Stimulated activated CD4-positive, alpha-beta T cell treated with anti-CD3 and anti-CD28 coated beads, Interleukin-12 subunit alpha, Interleukin-12 subunit beta, amount 100 ng/mL, for 4 hours (primary cell): ENCODE results near the gene VTI1A.
A peak's percentile ranks its signal among the peaks of the same experiment; 100 is the strongest.
"Not testable (repeated sequence)": the region's sequence is repeated elsewhere in the genome, so short reads cannot be mapped to it uniquely, and the experiment has no call there.

Source experiments
- DNase-seq: peaks from one replicate; pipeline ENCODE4 v3.0.0-alpha.2; 2020

The VTI1A gene

DNA sequence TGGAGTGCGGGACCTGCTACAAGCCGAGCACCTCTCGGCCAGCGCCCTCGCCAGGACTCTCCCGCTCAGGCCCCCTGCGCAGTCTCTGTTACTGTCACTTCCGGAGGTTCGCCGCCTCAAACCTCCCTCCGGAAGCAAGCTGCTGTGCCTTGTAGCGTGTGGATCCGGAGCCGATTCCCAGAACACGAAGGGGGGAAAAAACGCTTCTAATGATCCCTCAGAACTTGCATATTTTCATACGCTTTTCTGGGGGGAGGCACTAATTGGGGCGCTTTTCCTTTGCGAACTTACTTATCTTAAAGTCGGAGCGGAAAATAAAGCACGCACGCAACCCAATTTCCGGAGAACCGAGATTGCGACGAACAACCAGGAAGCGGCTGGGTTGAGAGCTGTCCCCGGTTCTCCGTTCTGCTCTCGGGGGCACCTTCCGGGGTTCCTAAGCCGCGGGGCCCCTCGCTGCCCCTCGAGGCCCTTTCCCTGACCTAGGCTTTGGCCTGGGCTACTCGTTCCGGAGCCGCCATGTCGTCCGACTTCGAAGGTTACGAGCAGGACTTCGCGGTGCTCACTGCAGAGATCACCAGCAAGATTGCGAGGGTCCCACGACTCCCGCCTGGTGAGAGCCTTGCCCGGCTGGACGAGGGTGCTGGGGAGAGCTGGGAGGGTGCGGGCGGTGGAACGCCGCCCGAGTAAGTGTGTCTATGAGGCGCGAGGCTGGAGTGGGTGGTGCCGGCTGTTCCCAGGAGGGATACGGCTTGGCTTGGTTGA lies at the start of gene VTI1A, which contains the start of gene ZDHHC6:
VTI1A (plus strand) TSS at position 361 of the 765 bp plus-strand sequence; CDS start at position 520, 159 bp downstream.
ZDHHC6 (minus strand) TSS at position 60 of the 765 bp plus-strand sequence. CDS start 1,478 bp downstream, outside the sequence.
- DNase-seq = peak; percentile 76

DNA sequence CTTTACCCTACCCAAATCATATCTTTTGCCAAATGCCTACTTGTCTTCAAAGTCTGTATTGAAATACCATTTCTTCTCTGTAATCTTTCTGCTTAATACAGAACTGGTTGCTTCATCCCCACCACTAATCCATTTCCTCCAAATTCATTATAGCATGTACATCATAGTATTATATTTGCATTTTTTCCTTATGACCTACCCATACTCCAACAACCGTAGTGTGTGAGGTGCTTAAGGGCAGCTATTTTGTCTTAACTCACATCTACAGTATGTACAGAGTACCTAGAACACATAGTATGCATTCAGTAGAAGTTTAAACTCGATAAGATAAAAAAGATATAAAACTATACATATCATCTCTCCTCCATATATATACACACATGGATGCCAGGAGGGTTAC lies 49.4 kb upstream of the VTI1A start:
- no peak for DNase-seq

DNA sequence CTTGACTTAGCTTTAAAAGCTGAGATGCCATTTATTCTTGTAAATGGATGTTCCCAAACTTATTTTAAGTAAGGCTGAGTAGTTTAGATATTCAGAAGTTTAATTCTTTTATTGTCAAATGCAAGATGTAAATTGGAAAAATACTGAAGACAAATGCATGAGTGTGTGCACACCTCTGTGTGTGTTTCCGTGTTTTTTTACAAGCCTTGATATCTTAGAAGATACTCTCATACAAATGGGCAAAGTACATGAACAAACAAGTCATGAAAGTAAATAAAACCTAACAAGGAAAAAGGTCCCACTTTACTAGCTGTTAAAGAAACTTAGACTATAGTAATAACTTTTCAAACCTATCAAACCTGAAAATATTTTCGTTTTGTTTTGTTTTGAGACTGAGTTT lies 44.1 kb upstream of the VTI1A start:
- DNase-seq = no peak

- no peak for DNase-seq
Measured at GRCh38 chr10:112404617-112405016, 42.4 kb upstream of the VTI1A start.

- DNase-seq = not testable (repeated sequence)
Measured at GRCh38 chr10:112406806-112407205, 40.2 kb upstream of the VTI1A start.

DNA sequence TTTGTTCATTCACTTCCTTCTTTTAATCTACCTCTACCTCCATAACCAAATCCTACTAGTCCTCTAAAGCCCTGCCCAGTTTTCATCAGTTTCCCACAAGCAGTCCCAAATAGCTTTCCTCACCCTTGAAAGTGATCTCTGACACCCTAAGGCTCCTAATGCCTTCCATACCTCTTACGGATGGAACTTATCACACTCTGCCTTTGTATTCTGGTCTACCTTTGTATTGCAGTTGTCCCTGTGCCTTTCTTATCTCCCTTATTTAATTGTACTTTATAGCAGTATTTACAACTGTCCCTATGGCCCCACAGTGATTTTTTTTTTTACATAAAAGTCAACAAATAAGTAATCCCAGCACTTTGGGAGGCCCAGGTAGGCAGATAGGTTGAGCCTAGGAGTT lies 39.3 kb upstream of the VTI1A start:
- no peak for DNase-seq

GRCh38 chr10:112409299-112409698 lies 37.7 kb upstream of the VTI1A start:
- no peak for DNase-seq

DNA sequence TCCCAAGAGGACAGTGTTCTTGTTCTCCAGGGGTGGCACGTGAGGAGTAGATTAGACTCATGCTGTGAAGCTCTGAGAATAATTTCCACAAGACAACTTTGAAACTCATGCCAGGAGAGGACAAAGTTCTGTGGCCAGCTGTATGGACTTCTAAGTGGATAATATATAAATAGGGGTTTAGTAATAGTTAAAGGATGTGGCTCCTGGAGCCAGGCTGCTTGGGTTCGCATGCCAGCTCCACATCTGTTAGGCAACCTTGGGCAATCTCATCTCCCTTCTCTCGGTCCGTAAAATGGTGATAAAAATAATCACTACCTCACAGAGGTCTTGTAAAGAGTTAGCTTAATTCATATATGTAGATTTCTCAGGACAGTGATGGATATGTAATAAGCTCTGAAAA lies 37.3 kb upstream of the VTI1A start:
- no peak for DNase-seq

DNA sequence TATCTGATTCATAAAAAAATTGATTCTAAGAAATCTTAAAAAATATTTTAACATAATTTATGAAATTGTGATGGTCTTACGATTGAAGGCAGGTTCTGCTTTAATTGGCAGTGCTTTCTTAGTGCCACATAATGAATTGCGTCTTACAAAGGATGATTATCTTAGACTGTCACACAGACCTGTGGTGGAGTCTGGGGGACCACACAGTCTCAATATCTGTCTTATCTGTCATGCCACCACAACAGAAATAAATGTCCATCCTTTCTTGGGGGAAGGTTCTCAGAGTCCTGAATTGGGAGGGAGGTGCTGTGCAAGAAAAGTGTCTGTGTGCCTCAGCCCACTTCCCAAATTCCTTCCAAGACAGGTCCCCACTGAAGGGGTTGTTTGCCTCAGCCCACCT lies 34.3 kb upstream of the VTI1A start:
- no peak for DNase-seq

GRCh38 chr10:112421731-112422130 lies 25.3 kb upstream of the VTI1A start:
- no peak for DNase-seq

DNA sequence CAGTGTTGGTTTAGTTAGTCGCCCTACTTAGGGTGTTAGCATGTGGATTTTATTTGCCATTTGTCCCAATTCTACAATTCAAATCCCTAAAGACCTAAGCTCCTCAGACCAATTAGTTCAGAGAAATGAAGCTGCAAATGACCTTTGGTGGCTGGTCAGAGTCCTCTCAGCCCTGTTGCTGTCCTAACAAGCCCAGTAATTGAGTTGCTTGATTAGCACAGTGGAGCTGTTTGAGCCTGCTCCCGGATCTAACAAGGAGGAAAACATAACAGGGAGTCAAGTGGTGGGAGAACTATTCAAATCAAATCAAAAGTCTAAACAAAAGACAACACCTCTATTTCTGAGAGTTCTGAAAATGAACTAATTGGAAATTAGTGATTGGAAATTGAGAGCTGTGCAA lies 22.4 kb upstream of the VTI1A start:
- DNase-seq = no peak

DNA sequence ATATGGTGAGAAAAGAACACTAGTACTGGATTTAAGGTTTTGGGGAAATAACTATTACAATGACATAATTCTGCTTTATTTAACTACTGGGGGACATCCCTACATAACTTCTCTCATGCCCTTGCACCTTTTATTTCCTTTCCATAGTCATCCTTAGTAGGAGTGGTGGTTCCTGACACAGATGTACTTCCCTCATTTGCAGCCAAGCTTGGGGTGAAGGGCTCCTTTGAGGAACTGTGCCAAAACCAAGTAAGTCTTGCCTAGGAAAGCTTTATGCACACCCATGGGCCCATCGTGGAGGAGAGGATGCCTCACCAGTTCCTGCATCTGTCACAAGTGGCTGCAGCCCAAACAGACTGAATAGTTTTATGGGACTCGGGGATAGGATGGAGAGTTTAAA lies 20.9 kb upstream of the VTI1A start:
- no peak for DNase-seq

- no peak for DNase-seq
Measured at GRCh38 chr10:112429147-112429546, 17.9 kb upstream of the VTI1A start.

- no peak for DNase-seq
Measured at GRCh38 chr10:112429654-112430230, 17.3 kb upstream of the VTI1A start.

DNA sequence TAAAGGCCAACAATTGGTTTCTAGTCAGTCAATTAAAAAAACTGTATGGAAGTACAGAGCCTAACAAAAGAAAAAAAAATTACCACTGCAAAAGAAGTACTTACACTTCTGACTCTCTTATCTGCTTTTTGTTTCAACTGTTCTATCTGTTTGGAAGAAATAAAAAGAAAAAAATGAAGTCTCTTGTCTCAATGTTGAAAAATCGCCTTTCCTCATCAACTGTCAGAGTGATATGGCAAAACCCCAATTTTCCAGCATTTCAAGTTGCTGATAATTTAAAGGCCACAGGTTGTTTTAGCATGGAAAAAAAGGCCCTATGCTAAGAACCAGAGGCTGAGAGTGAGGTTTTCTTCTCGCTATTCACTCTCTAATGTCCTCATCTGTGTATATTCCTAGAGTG lies 13.9 kb upstream of the VTI1A start:
- DNase-seq = no peak

DNA sequence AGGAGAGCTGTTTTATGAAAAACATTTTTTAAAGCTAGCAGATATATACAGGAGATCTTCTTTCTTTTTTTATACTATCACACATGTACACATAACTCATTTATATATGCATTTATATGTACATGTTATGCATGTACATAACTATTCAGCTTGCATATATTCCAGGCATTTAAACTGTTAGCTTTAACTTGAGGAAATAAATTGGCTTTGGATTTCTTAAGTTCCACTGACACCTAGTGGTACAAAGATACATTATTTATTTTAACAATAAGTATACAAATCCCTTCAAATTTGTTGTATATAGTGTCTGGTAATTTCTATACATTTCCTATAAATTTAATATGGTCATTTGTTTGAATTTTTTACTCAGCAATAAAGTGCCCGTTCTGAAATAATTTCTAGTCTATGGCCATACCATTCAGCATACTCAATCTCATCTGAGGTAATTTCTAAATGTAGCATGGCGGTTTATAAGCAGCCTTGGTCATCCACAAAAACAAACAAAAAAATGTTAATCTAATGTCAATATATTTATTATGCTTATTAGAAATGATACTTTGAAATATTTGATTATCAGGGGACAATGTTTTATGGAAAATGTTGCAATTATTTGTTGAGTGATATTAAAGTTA lies 11.9 kb upstream of the VTI1A start:
- DNase-seq = no peak

DNA sequence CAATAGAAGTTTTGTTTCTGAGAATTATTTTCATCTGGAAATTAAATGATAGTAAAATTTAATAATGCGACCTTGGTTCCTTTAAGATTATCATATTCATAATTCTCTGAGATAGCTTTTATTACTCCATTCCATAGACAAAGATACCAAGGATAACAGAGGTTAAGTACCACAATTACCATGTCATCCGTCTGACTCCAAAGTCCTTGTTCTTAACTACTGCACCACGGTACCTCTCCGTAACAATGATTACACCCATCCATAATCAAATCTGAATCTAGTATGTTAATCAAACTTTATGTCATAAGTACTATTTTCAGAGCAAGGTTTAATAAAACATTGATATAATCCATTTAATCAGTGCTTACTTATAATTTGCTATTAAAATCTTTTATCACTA lies 8.7 kb upstream of the VTI1A start:
- DNase-seq = no peak

GRCh38 chr10:112441520-112441919 lies 5.5 kb upstream of the VTI1A start:
- DNase-seq = no peak

DNA sequence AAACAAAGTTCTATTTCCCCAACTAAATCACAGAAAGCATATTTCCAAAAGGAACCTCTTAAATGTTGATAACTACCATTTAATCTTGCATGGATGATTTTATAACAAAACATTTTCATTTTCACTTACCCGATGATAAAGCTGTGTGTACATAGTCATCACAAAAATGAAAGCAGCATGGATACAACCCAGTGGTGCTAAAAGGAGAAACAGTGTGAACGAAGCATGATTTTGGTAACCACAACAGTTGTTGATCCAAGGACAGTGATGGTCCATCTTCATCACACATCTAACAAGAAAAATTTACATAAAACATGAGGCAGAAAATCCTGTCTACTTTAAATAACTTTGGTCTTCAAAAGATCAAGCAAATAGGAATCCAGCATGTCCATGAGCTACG lies 5.0 kb upstream of the VTI1A start:
- no peak for DNase-seq

DNA sequence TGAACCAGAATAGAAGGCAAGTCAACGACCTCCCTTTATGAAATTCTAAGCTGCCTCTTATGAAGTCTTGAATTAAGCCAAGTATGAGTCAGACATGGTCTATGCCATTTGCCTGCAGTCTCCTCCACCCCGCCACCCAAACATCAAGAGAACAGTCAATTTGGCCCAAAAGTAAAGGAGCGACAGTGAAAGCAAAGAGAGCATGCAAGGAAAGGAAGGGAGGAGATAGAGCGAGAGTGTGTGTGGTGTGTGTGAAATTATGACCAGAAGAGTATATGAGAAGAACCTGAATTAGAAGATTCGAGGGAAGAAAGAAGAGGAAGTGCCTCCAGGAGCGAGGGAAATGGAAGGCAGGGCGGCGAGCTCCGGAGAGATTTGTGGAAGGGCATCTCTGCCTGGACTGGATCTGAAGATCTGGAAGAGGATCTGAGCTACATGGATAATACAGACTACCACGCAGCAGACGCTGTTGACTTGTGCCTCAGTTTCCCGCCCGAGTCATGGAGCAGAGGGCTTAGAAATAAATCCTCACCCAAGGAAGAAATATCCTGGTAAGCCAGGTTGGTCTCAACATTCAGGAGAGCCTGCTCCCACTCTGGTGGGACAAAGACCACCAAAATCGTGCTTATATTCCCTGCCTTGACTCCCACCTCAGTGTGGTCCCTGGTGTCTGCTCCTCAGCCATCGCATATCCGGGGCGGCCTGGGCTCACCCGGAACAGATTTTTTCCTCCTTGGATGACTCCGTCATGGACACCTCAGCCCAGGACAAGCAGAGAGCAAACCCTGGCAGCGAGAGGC lies 760 bp upstream of the VTI1A start:
- DNase-seq = no peak

DNA sequence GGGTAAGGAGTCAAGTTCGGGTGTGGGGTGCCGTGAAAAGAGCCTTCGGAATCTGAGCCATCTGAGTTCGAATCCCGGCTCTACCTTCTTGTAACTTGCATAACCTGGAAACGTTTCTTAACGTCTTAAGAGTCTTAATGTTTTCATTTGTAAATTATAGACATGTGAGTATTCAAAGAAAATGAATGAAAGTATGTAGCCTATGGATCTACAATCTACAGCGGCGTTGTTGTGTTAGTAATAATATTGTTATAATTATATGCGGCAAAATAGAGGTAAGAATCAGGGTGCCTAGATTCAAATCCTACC lies 559 bp downstream of the VTI1A start:
- no peak for DNase-seq

GRCh38 chr10:112448888-112449287 lies 1.9 kb downstream of the VTI1A start:
- DNase-seq = no peak
